Activated T-helper 1 cell treated with Interleukin-2 at 50 U/mL for 16 hours (primary cell): ENCODE results near the gene AMDHD2.

Source experiments
- DNase-seq: peaks from one replicate; pipeline ENCODE4 v3.0.0-alpha.2; 2020; ENCODE audit warnings: low read depth

Gene AMDHD2

GRCh38 chr16:2499890-2500429, 20.2 kb upstream of the AMDHD2 start:
- DNase-seq, result no peak

DNA sequence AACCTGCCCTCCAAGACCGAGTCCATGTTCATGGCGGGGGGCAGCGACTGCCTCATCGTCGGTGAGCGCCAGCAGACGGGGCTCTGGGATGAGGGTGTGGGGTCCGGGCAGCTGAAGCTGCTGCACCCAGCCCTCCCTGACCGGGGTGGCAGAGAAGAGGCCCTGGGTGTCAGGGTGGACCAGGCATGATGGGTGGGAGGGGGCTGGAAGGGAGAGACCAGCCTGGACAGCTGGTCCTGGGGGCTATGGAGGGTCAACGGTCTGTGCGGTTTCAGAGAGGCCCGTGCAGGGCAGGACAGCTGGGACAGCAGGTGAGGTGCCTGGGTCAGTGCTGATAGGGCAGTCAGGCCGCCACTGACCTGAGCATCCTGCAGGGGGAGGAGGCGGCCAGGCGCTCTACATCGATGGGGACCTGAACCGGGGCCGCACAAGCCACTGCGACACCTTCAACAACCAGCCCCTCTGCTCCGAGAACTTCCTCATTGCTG, 19.7 kb upstream of the AMDHD2 start:
- no peak for DNase-seq

DNA sequence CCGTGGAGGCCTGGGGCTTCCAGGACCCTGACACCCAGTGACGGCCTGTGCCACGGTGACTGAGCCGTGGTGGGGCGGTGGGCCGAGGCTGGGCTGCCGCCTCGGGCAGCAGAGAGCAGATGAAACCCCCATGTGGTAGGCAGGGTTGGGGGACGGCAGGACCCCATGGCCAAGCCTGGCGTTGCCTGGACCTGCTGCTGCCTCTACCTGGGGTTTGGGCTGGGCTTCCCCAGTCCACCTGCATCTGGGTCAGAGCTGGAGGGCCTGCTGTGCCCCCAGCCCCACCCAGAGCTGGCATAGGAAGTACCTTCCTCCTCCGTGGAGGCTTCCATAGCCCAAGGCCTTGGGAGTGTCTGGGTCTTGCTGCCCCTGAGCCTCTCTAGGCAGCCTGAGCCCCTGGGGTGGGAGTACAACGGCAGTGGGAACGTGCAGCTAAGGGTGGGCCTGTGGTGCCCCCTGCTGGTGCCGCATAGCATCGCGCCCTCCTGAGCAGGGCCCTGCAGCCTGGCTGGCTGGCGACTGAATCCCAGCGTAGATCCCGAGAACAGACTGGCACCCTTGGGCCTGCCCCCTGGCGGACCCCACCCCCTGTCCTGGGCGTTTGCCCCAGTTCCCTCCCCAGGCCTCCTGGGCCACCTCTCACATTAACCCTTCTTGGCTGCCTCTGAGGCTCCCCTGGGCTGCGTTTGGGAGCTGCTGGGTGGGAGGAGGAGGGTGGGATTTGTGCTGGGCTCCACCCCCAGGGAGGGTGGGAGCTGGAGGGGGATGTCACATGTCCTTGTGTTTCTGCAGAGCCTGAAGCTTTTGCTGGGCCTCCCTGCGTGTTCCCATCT, 19.0 kb upstream of the AMDHD2 start:
- peak; percentile 66 for DNase-seq

DNA sequence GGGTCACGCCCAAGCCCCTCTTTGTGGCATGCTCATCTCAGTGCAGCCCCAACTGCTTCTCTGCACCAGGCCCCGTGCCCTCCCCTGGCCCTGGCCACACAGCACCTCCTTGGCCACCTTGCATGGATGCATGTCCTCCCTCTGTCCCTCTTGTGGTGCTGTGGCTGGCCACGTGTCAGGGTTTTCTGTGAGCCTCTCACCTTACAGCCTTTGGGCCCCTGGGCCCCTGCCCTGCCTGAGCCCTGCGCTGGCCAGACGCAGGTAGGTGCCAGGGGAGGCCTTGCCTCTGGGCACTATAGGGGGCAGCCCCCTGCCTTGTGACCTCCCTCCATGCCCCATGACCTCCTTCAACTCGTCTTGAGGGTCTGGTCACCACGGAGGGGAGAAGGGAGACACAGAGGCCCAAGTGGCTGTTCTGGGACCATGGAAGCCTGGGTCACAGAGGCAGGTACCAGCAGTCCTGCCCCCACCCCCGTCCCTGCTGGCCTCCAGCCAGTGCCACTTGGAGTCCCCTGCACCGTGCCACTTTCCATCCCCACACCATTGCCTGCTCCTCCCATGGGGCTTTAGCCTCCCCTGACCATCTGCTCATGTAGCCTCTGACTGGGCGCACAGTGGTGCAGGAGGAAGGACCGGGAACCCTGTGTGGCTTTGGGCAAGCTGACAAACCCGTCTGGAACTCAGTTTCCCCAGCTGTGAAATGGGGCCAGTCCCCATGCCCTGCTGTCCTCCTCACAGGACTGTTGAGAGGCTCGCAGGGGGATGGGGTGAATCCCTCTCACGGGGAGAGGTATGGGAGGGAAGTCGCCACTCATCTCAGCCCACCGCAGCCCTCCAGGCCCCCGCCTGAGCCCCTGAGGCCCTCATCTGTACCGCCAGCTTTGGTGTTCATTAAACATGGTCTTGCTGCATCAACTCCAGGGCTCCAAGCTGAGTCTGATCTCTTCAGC, 17.9 kb upstream of the AMDHD2 start:
- no peak for DNase-seq

- no peak for DNase-seq
These were observed 14.5 kb upstream of the AMDHD2 start for GRCh38 chr16:2505695-2506094.

- DNase-seq, result no peak
These were observed 13.0 kb upstream of the AMDHD2 start for GRCh38 chr16:2507052-2507659.

- no peak for DNase-seq
These were observed 12.5 kb upstream of the AMDHD2 start for GRCh38 chr16:2507665-2508064.

GRCh38 chr16:2508722-2509400, 11.3 kb upstream of the AMDHD2 start:
- DNase-seq, result no peak

DNA sequence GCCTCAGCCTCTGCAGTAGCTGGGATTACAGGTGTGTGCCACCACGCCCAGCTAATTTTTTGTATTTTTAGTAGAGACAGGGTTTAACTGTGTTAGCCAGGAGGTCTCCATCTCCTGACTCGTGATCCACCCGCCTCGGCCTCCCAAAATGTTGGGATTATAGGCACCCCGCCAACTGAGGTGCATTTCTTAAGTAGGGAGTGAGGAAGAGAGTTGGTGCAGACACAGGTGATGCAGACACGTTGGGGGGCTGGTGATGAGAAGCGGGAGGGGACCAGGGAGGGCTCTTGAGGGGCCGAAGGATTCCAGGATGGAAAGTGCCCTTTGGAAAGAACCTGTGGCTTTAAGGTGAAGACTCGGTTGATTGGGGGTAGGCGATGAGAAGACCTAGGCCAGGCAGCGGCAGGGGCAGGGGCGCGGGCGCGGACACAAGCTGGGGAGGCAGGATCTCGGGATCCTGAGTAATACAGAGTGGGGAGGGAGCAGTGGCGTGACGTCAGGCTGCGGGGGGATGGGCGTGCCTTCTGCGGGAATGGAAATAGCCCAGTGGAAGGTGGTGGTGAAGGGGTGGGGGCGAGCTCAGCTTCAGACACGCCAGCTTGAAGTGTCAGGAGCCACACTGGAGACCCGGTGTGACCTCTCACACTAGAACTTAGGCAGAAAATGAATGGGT, 8.9 kb upstream of the AMDHD2 start:
- no peak for DNase-seq

- DNase-seq, result no peak
These were observed 8.0 kb upstream of the AMDHD2 start for GRCh38 chr16:2511996-2512734.

DNA sequence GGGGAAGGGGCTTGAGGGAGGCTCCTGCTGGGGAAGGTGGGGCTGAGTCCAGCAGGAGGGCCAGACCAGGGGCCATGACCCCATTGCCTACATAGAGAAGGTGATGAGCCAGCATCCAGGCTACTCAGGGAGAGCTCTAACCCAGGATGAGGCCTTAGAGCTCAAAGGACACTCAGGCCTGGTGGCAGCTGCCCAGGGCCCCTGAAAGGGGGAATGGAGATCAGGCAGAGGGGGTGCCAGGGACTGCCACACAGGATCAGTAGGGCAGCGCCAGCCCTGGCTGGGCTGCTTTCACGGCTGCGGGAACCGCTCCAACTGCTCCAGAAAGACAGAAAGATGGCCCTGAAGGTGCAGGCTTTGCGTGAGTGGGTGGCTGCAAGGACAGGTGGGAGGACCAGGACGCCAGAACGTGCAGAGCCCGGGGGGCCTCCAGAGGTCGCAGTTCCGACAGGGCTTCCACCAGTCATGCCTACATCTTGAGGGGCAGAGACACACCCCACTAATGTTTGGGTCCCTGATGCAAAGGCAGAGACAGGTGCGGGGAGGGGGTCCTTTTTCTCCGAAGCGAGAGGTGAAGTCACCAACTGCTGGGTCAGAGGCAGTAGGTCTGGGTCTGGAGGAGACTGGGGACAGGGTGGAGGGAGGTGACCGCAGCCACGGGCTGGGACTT, 7.3 kb upstream of the AMDHD2 start:
- no peak for DNase-seq

- DNase-seq, result peak; percentile 88
These were observed 6.5 kb upstream of the AMDHD2 start, which contains the start of gene ATP6V0C for GRCh38 chr16:2513405-2514332. Gene ATP6V0C (plus strand): TSS chr16:2513952. CDS start chr16:2514104, 152 bp downstream.

GRCh38 chr16:2514333-2515179, 5.6 kb upstream of the AMDHD2 start:
- DNase-seq, result peak; percentile 24

DNA sequence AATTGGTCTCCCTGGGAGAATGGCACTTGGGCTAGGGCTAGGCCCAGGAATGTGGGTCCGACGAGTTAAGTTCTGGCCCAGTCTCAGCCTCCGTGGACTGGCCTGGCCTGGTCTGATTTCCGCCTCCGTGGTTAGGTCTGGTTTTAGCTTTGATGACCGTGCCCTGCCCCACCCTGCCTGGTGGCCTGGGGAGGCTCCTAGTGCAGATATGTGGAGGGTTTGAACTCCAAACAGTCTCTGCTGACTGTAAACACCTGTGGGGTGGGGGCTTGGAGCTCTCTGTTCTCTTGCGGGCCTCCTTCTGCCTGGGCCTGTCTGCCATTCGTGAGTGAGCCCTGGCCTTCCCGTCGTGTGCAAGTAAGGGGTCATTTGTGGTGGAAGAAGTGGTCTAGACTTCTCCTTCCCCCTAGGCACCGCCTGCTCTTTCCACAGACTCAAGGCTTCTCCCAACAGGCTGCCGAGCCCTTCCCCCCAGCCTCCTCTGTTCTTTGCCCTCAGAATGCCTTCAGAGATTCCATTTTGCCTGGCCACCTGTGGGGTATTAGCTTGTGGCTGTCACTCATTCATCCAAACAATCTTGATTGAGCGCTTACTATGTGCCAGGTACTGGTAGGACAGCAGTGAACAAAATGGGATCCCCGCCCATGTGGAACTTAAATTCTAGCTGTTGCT, 4.9 kb upstream of the AMDHD2 start:
- no peak for DNase-seq

GRCh38 chr16:2516391-2517240, 3.6 kb upstream of the AMDHD2 start:
- DNase-seq, result no peak
